Uterus (tissue), 2 donors: ENCODE data around the gene TRIP13.

Experiments
- POLR2A ChIP-seq, 2 donors: fragments of 450-650 bp; IDR thresholded peaks; one replicate each; pipeline ENCODE4 v1.6.1; 2016; ENCODE audit warnings: antibody characterized with exemption in 2 of 2, mild to moderate bottlenecking in 1 of 2, moderate library complexity in 1 of 2
- TF ChIP-seq, protein P1 (sequence below), 4 experiments: fragments of 200-600 bp in 2 of 4; fragments of 450-650 bp in 2 of 4; sonication (generic) in 2 of 4; IDR thresholded peaks; one replicate each; pipeline ENCODE4 v1.5.1; 2016 to 2019; ENCODE audit warnings: antibody characterized with exemption in 4 of 4, mild to moderate bottlenecking in 2 of 4, moderate library complexity in 1 of 4

DNA sequence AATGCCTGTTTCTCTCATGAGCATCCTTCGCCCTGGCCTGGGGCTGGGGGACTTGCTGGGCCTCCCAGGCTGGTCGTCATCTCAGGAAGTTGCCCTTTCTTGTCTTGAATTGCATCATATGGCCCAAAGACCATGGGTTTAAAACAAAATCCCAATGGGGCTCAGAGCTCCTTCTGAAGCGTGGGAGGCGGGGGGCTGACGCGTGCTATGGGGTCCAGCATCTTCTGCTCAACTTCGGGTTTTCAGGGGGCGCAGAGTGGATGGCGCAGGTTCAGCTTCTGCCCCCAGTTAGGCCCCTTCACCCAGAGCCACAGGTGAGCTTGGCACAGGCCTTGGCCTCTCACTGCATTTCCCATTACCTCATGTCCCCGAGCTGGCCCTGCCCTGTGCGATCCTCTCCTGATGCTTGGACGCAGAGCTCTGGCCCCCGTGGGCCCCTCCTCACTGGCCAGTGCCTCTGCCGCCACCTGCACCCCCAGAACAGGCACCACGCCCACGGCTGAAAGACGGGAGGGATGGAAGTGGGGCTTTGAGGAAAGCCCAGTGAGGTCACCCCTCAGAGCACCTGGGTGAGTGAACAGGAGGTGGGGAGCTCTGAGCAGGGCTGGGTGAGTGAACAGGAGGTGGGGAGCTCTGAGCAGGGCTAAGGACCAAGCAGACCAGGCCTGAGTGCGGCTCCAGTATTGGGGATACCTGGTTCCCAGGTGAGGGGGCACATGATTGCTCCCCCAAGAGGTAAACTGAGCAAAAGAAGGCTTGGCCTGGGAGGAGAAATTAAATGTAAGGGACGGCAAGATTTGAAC lies 56.0 kb downstream of the TRIP13 start:
- TF ChIP-seq, protein P1, sequence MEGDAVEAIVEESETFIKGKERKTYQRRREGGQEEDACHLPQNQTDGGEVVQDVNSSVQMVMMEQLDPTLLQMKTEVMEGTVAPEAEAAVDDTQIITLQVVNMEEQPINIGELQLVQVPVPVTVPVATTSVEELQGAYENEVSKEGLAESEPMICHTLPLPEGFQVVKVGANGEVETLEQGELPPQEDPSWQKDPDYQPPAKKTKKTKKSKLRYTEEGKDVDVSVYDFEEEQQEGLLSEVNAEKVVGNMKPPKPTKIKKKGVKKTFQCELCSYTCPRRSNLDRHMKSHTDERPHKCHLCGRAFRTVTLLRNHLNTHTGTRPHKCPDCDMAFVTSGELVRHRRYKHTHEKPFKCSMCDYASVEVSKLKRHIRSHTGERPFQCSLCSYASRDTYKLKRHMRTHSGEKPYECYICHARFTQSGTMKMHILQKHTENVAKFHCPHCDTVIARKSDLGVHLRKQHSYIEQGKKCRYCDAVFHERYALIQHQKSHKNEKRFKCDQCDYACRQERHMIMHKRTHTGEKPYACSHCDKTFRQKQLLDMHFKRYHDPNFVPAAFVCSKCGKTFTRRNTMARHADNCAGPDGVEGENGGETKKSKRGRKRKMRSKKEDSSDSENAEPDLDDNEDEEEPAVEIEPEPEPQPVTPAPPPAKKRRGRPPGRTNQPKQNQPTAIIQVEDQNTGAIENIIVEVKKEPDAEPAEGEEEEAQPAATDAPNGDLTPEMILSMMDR (IDR thresholded peaks at IDR 0.05) = no peak
- no peak for TF ChIP-seq POLR2A (IDR thresholded peaks at IDR 0.05)
